ENCODE data around the gene H3-3A.
"Not testable (repeated sequence)": the region's sequence is repeated elsewhere in the genome, so short reads cannot be mapped to it uniquely, and the experiment has no call there.

The H3-3A gene

DNA sequence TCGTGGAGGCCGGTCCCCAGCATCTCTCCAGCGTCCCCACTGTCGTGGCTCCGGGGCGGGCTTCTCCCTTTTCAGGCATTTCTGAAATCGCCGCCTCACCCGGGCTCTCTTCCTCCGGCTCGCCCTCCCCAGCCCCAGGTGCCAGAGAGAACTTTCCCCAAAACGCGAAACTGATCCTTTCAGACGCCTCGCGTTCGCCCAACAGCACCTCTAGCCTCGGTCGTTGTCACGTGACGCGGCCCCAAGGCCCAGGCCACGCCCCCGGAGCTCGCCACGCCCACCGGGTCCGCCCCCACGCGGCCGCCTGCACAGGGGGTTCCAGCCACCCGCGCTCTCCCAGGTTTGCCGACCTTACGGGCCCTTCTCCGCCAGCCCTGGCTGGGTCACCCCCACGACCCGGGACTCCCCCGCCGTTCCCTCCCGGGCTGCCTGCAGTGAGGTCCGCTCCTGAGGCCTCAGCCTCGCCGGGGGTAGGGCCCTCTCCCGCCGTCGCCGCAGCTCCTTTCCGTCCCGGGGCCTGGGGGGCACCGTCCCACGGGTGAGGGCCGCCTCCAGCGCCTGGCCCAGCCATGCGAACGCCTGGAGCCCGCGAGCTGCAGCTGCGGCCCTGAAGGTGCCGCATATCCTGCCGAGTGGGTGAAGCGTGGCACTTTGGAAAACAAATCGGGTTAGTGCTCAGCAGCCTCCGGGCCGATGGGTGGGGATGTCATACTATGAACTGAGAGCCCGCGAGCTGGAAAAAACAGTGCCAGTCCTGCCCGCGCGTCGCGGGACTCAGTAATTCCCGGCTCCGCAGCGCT, 21.0 kb downstream of the H3-3A start:
- DNase-seq (ENCODE audit: extremely low read depth in 1 of 2, low read depth in 1 of 2), result peak; percentile 72 to 96

DNA sequence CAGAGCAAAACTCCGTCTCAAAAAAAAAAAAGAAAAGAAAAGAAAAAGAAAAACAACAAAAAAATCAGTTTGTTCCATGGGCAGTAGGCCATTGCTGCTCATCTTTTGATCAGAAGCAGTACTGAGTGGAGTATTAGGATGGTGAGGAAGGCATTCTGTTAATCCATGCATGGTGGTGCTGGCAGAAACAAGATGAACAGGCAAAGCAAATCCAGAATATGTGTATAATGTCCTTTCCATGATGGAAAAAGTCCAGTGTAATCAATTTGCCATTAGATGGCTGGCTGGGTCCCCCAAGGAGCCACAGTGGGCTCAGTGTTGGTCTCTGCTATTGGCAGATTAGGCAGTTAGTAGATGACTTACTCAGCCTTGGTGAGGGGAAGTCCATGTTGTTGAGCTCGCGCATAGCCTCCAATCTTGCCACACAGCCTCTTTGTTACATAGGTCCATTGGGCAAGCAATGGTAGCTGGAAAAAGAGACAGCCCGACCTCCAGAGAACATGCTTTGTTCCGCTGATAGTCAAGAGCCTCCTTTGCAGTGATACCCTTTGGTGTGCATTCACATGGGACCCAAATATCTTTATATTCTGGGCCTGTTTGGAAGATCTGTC, 23.3 kb downstream of the H3-3A start:
- DNase-seq (ENCODE audit: extremely low read depth in 1 of 2, low read depth in 1 of 2), result no peak

GRCh38 chr1:226086776-226087175, 24.3 kb downstream of the H3-3A start:
- DNase-seq (ENCODE audit: extremely low read depth in 1 of 2, low read depth in 1 of 2), result no peak

- no peak for DNase-seq (ENCODE audit: extremely low read depth in 1 of 2, low read depth in 1 of 2)
These were observed 28.9 kb downstream of the H3-3A start for GRCh38 chr1:226091461-226091860.

GRCh38 chr1:226092048-226092820, 29.7 kb downstream of the H3-3A start:
- DNase-seq (ENCODE audit: extremely low read depth in 1 of 2, low read depth in 1 of 2), result not testable (repeated sequence)

DNA sequence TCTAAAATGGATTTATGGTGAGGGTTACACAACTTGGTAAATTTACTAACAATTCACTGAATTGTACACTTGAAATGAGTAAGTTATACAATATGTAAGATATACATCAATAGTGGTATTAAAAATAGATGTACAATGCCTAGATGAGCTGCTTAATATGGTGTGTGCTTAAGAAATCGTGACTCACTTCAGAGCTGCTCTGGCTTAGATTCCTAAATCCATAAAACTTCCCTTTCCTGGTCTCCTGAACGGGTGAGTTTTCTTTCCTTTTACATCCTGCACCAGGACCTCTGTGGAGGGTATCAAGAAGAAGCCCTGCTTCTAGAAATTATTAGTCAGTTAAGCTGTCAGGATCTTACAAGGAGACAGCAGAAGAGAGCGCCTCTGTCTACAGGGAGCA, 30.4 kb downstream of the H3-3A start:
- DNase-seq (ENCODE audit: extremely low read depth in 1 of 2, low read depth in 1 of 2), result no peak

DNA sequence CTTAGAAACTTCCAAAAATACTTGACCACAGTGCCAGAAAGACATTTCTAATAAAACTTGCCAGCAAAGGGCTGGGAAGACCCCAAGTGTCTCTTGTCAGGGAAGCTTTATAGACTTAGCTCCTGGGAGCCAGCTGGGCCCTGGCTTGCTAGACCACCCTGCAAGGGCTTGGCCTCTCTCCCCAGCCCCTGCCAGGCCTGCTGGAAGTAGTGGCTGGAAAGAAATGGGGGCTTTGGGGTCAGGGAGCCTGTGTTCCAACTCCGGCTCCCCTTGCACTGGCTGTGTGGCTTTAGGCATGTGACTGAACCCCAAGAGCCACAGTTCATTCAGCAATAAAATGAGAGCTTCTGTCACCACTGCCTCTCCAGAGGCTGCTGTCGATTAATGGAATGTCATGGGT, 31.1 kb downstream of the H3-3A start:
- DNase-seq (ENCODE audit: extremely low read depth in 1 of 2, low read depth in 1 of 2), result no peak

- DNase-seq (ENCODE audit: extremely low read depth in 1 of 2, low read depth in 1 of 2), result no peak
These were observed 31.9 kb downstream of the H3-3A start for GRCh38 chr1:226094451-226094850.

GRCh38 chr1:226095286-226095685, 32.8 kb downstream of the H3-3A start:
- DNase-seq (ENCODE audit: extremely low read depth in 1 of 2, low read depth in 1 of 2), result no peak

DNA sequence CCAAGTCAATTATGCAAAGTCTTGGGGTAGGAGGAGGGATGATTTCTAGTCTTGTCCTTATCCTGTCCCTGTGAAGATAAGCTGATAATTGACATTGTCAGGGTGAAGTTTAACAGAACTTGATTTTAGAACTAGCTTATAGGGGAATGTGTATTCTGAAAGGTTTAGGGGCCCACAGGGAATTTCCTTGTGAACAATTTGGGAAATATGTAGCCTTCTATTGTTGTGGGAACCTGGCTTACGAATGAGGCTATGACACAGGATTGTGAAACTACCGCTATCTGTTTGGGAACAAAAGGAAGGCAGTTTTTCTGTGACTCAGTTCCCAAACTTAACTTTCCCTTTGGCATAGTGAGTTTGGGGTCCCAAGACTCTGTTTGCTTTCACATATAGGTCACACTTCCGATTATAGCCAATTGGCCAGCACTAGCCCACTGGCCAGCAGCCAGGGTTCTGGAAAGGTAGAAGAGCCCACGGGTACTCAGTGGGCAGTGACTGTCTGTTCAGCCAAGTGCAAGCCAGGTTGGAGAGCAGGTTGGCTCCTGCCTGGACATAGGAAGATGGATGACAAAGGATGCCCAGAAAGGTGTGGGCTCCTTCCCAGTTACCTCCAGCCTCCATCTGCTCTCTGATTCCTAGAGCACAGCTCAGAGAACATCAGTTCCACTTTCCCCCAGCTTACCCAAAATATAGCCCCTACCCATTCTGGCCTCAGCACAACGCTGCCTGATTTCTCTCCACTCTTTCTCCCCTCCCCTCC, 35.5 kb downstream of the H3-3A start:
- no peak for DNase-seq (ENCODE audit: extremely low read depth in 1 of 2, low read depth in 1 of 2)

- DNase-seq (ENCODE audit: extremely low read depth in 1 of 2, low read depth in 1 of 2), result no peak
These were observed 36.6 kb downstream of the H3-3A start for GRCh38 chr1:226098870-226099835.

DNA sequence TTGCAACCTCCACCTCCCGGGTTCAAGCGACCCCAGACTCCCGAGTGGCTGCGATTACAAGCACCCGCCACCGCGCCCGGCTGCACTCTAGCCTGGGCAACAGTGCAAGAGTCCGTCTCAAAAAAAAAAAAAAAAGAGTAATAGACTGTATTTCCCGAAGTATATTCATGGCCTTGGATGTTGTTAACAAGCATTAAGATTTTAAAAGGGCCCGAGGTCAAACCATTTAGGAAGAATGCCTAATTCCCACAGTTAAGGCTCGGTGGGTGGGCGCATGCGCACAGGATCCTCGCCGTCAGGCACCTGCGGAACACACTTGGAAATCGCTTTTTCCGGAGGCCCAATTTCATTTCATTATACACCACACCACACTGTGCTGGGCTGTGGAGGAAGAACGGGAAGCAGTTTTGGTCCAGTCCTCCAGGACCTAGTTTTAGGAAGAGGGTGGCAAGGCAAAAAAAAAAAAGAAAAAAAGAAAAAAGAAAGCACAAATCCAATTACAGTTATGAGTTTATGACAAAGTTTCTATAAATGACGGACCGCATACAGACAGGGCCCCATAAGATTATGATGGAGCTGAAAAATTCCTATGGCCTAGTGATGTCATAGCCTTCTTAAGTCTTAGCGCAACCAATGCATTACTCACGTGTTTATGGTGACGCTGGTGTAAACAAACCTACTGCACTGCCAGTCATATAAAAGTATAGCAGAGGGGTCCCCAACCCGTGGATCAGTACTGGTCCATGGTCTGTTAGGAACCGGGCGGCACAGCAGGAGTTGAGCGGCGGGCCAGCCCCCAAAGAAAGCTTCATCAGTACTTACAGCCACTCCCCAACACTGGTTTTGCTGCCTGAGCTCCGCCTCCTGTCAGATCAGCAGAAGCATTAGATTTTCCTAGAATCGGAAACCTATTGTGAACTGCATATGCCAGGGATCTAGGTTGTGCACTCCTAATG, 38.2 kb downstream of the H3-3A start:
- peak in 1 of 2 donors; percentile 25 for DNase-seq (ENCODE audit: extremely low read depth in 1 of 2, low read depth in 1 of 2)

DNA sequence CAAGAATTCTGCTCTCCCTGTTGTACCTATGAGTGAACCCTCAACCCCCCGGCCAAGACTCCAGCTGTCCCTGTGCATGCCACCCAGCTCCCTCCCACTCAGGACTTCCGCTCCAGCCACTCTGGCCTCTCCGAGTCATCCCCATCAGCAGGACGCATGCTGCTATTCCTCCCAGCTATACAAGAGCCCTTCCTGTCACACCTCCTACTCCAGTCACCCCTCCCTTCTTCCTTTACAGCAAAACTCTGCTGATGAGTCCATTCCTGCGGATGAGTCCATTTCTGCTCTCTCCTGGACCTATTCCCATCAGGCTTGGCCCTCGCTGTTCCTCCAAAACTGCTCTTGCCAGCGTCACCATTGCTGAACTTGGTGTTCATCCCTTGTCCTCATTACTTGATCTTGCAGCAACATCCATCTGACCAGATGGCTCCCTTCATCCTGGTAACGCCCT, 42.2 kb downstream of the H3-3A start:
- no peak for DNase-seq (ENCODE audit: extremely low read depth in 1 of 2, low read depth in 1 of 2)

- no peak for DNase-seq (ENCODE audit: extremely low read depth in 1 of 2, low read depth in 1 of 2)
These were observed 45.2 kb downstream of the H3-3A start for GRCh38 chr1:226107471-226108460.

- DNase-seq (ENCODE audit: extremely low read depth in 1 of 2, low read depth in 1 of 2), result no peak
These were observed 46.7 kb downstream of the H3-3A start for GRCh38 chr1:226108935-226109828.

DNA sequence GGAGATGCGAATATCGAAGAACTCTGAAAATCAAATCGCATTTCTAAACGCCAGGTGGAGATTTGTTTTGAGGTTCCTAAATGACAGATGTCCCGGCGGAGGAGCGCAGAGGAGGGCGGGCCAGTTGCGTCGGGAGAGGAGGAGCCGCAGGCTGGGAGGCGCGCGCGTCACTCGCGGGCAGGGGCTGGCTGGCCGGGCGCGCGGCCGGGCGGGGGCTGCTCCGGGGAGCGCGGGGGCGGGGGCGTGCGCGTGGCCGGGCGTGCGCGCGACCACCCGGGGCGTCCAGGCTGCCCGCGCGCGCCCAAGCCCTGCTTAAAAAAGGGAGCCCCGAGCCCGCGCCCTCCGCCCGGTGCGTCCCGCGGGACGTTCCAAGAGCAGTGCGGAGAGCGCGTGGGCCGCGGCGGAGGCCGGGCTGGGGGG, 47.3 kb downstream of the H3-3A start:
- peak; percentile 43 to 53 for DNase-seq (ENCODE audit: extremely low read depth in 1 of 2, low read depth in 1 of 2)

Data from activated CD8-positive, alpha-beta memory T cell treated with anti-CD3 and anti-CD28 coated beads for 1 hour (primary cell).